ENCODE measurements around the gene SOX5. TPM values are rescaled to one million over a fixed set of nuclear protein-coding genes. Genes with fewer than 3 reads are reported as not detected.

The SOX5 gene
- total and polyA plus RNA-seq, 2 donors = 6.6 to 61.4 TPM

DNA sequence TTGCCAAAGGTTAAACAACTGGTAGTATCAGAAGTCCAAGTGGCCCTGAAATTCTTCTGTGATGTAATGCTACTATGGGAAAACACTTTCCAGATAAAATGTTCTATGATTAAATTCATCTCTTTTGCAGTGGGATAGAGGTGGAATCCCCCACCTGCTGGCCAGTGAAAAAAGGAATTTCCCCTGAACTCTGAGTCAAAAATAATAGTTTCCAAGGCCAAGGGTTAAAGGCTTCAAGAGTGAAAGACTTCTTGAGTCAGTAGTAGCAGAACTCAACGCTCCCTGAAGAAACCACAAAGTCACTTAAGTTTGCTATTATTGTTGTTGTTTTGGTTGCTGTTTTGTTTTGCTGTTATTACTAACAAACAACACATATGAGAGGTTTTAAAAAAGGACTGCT lies 330.8 kb downstream of the SOX5 start:
- Histone ChIP-seq H3K36me3 (ENCODE audit: insufficient read depth) (no peaks in the 10 kb centered on the region), H3K4me3 (ENCODE audit: low read depth, low read length) (no peak overlapping the region), H3K4me1 (ENCODE audit: insufficient read depth) (no peaks in the 10 kb centered on the region), H3K27ac (ENCODE audit: low read depth) (no peak overlapping the region)
- no peak for DNase-seq (ENCODE audit: extremely low spot score)
- WGBS = 89% methylated on average over 1 of the region's 1 CpG

DNA sequence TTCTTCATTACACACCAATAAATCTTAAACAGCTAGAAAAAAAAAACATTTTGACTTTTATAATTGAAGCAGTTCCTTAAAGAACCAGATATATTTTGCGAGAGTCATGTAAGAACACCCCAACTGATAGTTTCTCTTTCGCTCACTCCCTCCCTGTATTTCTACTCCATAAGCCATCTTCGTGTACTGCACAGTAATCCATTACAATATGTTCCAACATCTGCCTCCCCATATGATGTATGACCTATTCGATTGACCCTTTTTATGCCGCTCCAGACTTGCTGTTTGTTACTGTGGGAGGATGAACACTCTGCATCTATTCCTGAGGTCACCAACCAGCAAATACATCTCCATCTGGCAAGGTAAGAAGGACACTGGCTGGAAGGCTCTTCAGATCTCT lies 331.7 kb downstream of the SOX5 start:
- no peak for DNase-seq (ENCODE audit: extremely low spot score)
- WGBS = 77% methylated on average over 5 of the region's 5 CpGs
- H3K27ac ChIP-seq (ENCODE audit: low read depth) = no peak overlapping the region
- no peak overlapping the region for H3K4me3 ChIP-seq (ENCODE audit: low read depth, low read length)
- H3K4me1 ChIP-seq (ENCODE audit: insufficient read depth) = no peaks in the 10 kb centered on the region
- H3K36me3 ChIP-seq (ENCODE audit: insufficient read depth) = no peaks in the 10 kb centered on the region

DNA sequence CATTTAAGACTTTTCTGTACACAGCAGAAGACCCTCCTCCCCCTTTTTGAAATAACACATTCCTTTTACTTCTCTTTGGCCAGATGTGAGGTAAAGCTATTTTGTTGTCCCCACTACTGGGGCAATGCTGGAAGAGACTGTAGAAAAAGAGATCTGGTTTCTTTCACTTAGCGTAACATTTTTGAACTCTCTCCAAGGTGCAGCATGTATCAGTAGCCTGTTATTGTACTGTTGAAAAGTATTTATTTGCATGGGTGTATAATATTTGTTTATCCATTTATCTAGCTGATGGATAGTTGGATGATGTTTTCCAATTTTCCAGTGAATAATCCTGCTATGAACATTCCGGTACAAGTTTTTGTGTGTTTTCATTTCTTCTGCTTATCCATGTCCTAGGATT lies 335.2 kb downstream of the SOX5 start:
- no peak for DNase-seq (ENCODE audit: extremely low spot score)
- Histone ChIP-seq H3K4me1 (ENCODE audit: insufficient read depth) (no peaks in the 10 kb centered on the region), H3K27ac (ENCODE audit: low read depth) (no peak overlapping the region), H3K4me3 (ENCODE audit: low read depth, low read length) (no peak overlapping the region), H3K36me3 (ENCODE audit: insufficient read depth) (no peaks in the 10 kb centered on the region)
- WGBS = 45% methylated on average over 2 of the region's 2 CpGs

DNA sequence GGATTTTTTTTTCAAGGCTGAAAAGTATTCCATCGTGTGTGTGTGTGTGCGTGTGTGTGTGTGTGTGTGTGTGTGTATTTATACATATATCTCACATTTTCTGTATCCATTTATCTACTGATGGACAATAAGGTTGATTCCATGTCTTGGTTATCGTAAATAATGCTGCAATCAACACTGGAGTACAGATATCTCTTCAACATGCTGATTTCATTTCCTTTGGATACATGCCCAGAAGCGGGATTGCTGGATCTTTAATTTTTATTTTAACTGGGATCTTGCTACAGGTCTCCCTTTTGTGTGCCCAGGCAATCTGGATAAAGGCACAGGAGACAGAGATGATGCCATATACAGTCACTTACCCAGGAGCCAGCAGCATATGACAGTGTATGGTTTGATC lies 338.1 kb downstream of the SOX5 start:
- no peak for DNase-seq (ENCODE audit: extremely low spot score)
- H3K4me1 ChIP-seq (ENCODE audit: insufficient read depth) = no peaks in the 10 kb centered on the region
- WGBS = 44% methylated on average over 4 of the region's 4 CpGs
- H3K4me3 ChIP-seq (ENCODE audit: low read depth, low read length) = no peak overlapping the region
- H3K27ac ChIP-seq (ENCODE audit: low read depth) = no peak overlapping the region
- no peaks in the 10 kb centered on the region for H3K36me3 ChIP-seq (ENCODE audit: insufficient read depth)

DNA sequence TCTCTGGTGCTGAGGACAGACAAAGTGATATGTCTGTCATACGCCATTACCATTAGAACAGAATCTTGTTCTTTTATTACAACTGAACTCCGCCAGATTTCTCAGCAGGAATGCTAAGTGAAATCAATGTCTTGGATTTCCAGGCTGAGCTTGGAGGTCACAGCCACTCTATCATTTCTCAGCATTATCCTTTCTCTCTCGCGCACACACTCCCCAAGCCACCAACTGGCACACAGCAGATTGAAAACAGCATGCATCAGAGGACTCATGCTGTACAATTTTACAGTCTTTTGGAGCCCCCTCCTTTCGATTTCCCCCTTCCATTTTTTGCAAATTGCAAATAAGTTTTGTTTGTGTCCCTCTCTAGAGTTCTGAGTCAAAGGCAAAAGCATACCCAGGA lies 348.6 kb downstream of the SOX5 start:
- H3K4me3 ChIP-seq (ENCODE audit: low read depth, low read length) = no peak overlapping the region
- DNase-seq (ENCODE audit: extremely low spot score) = no peak
- 95% methylated on average over 5 of the region's 5 CpGs for WGBS

DNA sequence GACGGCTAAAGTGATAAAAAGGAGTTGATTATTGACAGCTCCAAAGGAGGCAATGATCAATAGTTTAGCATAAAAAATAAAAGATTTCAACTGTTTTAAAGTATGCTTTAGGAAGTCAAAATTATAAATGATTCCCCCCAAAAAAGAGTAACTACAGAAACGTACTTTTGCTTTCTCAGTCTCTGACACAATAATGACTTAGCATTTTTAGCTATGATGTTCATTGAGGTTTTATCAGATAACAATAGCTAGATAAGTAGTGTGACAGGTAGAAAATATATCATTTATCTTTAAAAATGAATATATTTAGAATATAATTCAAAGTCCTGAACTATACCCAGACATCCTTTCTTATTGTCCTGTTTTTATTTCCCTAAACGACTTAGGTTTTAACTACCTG lies 352.9 kb downstream of the SOX5 start:
- no peaks in the 10 kb centered on the region for H3K4me1 ChIP-seq (ENCODE audit: insufficient read depth)
- no peak overlapping the region for H3K27ac ChIP-seq (ENCODE audit: low read depth)
- no peak for DNase-seq (ENCODE audit: extremely low spot score)
- H3K4me3 ChIP-seq (ENCODE audit: low read depth, low read length) = no peak overlapping the region
- H3K36me3 ChIP-seq (ENCODE audit: insufficient read depth) = no peaks in the 10 kb centered on the region
- WGBS = 76% methylated on average over 3 of the region's 3 CpGs

More for the DNA sequence above, 348.6 kb downstream of the SOX5 start:
- Histone ChIP-seq H3K36me3 (ENCODE audit: insufficient read depth) (no peaks in the 10 kb centered on the region), H3K4me1 (ENCODE audit: insufficient read depth) (no peaks in the 10 kb centered on the region), H3K27ac (ENCODE audit: low read depth) (no peak overlapping the region)

DNA sequence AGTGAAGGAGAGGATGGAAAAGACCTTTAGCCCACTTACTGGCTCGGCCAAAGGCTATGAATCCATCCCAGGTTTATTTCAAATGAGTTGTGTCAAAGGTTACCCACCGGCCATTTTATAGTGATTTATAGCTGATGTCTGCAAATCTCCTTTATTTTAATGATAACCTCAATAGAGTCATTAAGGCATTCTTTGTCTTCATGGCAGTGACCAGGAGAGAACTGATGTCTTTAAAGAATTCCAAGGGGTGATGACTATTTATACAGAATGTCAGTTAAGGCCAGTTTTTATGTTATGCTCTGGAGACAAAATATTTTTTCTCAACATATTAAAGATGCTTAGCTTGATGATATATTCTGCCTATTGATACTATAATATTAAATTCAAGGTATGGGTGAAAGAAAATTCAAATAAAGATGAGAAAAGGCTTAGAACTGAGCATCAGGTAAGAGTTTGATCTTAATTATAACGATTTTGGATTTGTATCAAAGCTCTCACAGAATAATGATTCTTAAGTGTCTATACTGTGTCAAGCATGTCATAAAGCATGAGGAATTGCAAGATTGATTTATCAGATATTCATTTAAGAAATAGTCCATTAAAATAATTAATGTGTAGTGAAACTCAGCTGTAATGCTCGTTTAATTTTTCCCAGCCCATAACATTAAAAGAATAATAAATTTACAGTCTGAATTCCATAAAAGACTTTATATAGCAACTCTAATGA lies 361.5 kb downstream of the SOX5 start:
- no peaks in the 10 kb centered on the region for H3K4me1 ChIP-seq (ENCODE audit: insufficient read depth)

DNA sequence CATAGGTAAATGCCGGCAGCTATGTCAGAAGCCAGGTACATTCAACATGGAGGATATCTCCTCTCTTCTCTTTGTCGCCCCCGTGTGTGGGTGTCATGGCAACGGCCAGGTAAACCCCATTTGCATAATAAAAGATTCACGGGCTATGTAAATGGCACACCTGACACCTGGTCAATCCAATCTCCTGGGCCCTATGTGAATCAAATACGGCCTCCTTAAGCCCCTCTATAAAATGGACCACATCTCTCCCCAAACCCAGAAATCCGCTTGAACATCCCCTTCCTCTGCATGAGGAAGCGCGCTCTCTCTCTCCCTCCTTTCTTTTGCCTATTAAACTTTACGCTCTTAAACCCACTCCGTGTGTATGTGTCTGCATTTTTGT lies 363.7 kb downstream of the SOX5 start:
- no peak for DNase-seq (ENCODE audit: extremely low spot score)
- H3K4me3 ChIP-seq (ENCODE audit: low read depth, low read length) = no peak overlapping the region
- WGBS = 84% methylated on average over 11 of the region's 11 CpGs

More for the DNA sequence above, 361.5 kb downstream of the SOX5 start:
- Histone ChIP-seq H3K27ac (ENCODE audit: low read depth) (no peak overlapping the region), H3K4me3 (ENCODE audit: low read depth, low read length) (no peak overlapping the region), H3K36me3 (ENCODE audit: insufficient read depth) (no peaks in the 10 kb centered on the region)
- 81% methylated on average over 4 of the region's 4 CpGs for WGBS
- DNase-seq (ENCODE audit: extremely low spot score) = no peak

DNA sequence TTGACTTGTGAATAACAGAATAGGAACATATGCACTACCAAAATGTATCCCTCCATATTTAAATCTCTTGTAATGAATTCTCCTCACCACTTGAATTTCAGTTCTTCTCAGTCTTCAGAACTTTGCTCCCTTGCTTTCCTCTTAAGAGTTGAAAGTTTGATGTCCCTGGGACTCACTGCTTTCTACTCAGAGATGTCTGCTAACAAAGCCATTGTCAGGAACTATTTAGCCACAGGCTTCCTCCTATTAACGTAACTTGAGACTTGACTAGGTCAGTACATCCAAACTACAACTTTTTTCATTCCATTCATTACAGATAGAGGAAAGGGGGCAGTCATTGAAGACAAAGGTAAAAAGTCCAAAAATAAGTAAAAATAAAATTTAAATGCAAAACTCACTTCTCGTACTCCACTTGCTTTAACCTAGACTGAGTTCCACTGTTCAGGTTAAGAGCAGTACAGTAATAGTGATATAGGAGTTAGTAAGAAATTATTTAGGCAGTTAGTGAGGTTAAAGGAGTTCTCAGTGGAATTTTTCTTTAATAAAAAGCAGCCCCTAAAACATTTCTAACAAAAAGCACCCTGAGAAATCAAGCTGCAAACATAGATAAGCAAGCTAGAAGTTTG lies 364.2 kb downstream of the SOX5 start:
- Histone ChIP-seq H3K4me1 (ENCODE audit: insufficient read depth) (no peaks in the 10 kb centered on the region), H3K36me3 (ENCODE audit: insufficient read depth) (no peaks in the 10 kb centered on the region), H3K27ac (ENCODE audit: low read depth) (no peak overlapping the region), H3K4me3 (ENCODE audit: low read depth, low read length) (no peak overlapping the region)
- DNase-seq (ENCODE audit: extremely low spot score) = no peak
- 97% methylated on average over 2 of the region's 2 CpGs for WGBS

More for the DNA sequence above, 363.7 kb downstream of the SOX5 start:
- Histone ChIP-seq H3K4me1 (ENCODE audit: insufficient read depth) (no peaks in the 10 kb centered on the region), H3K27ac (ENCODE audit: low read depth) (no peak overlapping the region), H3K36me3 (ENCODE audit: insufficient read depth) (no peaks in the 10 kb centered on the region)

DNA sequence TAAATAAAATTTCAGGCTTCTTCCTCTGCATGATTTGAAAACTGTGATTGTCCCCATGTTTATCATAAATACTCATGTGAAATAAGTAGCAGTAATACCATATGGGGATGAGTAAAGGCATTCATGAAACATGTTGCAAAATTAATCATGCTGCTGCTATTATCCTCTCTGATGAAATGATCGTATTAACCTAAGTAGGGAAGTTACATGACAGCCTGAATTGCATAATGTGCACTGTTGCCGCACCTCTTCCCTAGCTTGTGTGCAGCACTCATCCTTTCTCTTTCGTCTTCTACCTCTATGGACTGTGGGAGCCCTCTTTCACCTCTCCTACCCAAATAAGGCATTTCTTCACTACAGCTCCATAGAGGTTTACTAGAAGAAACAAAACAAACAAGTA lies 367.6 kb downstream of the SOX5 start:
- 95% methylated on average over 3 of the region's 3 CpGs for WGBS
- H3K4me3 ChIP-seq (ENCODE audit: low read depth, low read length) = no peak overlapping the region
- no peaks in the 10 kb centered on the region for H3K4me1 ChIP-seq (ENCODE audit: insufficient read depth)
- no peak for DNase-seq (ENCODE audit: extremely low spot score)
- no peak overlapping the region for H3K27ac ChIP-seq (ENCODE audit: low read depth)
- H3K36me3 ChIP-seq (ENCODE audit: insufficient read depth) = no peaks in the 10 kb centered on the region

DNA sequence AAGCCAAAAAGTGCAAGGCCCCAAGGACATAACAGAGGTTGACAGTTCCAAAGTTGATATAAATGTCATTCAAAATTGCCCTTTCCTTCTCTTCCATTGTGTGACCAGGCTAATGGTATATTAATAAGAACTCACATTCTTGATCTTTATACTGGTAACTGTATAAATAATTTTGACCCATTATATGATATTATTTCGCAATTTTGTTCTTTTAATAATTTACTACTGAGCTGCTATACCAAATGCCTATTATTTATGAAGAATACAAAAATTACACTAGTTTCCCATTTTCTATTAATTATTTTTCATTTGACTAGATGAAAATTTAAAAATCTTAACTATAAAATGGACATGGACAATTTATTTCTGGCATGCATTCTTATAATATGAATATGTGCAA lies 370.2 kb downstream of the SOX5 start:
- H3K27ac ChIP-seq (ENCODE audit: low read depth) = no peak overlapping the region
- H3K4me3 ChIP-seq (ENCODE audit: low read depth, low read length) = no peak overlapping the region
- WGBS = 95% methylated on average over 1 of the region's 1 CpG
- no peaks in the 10 kb centered on the region for H3K4me1 ChIP-seq (ENCODE audit: insufficient read depth)
- DNase-seq (ENCODE audit: extremely low spot score) = no peak
- H3K36me3 ChIP-seq (ENCODE audit: insufficient read depth) = no peaks in the 10 kb centered on the region

DNA sequence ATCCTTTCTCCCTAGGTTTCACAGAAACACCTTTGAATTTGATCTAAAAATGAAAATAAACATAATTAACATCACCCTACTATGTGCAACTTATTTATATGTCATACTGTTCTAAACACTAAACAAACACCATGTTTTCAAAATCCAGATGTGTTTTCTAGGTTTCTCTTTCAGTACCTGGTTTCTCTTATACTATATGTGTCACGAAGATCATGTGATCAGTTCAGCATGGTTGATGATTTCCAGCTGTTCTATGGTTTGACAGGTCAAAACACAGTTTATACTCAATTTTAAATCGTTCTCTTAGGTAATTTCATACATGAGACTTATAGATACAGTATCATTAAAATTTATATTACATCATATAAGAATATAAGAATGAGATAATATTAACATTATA lies 373.1 kb downstream of the SOX5 start:
- DNase-seq (ENCODE audit: extremely low spot score) = no peak
- 84% methylated on average over 2 of the region's 2 CpGs for WGBS
- H3K27ac ChIP-seq (ENCODE audit: low read depth) = no peak overlapping the region
- H3K4me3 ChIP-seq (ENCODE audit: low read depth, low read length) = no peak overlapping the region
- H3K36me3 ChIP-seq (ENCODE audit: insufficient read depth) = no peaks in the 10 kb centered on the region
- no peaks in the 10 kb centered on the region for H3K4me1 ChIP-seq (ENCODE audit: insufficient read depth)

DNA sequence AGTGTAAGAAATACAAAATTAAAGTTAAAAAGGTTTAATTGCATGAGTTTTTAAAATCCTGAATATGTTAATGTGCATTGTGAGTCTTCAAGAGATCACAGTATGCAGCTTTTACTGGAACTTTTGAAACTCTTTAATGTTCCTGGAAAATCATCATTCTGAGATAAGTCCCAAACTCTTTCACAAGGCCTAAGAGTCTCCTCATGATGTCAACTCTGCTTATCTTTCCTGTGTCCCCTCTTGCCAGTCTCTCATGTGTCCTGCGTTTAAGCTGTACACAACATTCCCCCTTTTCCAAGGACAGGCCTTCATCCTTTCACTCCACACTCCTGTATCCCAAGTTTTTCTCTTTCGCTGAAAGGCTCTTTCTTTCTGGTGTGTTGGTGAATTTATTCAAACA lies 380.1 kb downstream of the SOX5 start:
- H3K4me3 ChIP-seq (ENCODE audit: low read depth, low read length) = no peak overlapping the region
- no peaks in the 10 kb centered on the region for H3K36me3 ChIP-seq (ENCODE audit: insufficient read depth)
- WGBS = 97% methylated on average over 2 of the region's 2 CpGs
- no peak for DNase-seq (ENCODE audit: extremely low spot score)
- no peaks in the 10 kb centered on the region for H3K4me1 ChIP-seq (ENCODE audit: insufficient read depth)
- H3K27ac ChIP-seq (ENCODE audit: low read depth) = no peak overlapping the region

DNA sequence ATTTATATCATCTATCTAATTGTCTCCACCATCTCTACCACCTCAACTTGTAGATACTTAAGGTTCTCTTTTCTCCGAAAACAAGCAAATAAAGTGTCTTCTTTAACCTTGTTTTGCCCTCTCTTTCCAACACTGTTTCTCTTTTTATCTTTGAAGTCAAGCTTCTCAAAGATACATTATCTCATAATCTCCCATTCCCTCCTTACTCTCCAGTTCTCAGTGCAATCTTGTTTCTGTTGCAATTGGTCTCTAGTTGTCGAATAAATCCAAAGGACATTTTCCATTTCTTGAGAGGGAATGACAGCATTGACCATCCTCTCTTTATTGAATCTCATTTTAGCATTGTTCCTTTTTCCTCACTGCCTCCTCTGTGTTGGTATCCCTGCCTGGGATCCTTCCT lies 383.3 kb downstream of the SOX5 start:
- no peaks in the 10 kb centered on the region for H3K4me1 ChIP-seq (ENCODE audit: insufficient read depth)
- 49% methylated on average over 2 of the region's 2 CpGs for WGBS
- no peak for DNase-seq (ENCODE audit: extremely low spot score)
- H3K36me3 ChIP-seq (ENCODE audit: insufficient read depth) = no peaks in the 10 kb centered on the region
- no peak overlapping the region for H3K4me3 ChIP-seq (ENCODE audit: low read depth, low read length)
- H3K27ac ChIP-seq (ENCODE audit: low read depth) = no peak overlapping the region
